GM18867 (cell line): ENCODE data around the gene VSNL1.

Source experiments
- ATAC-seq: cut with Tn5 transposase; IDR thresholded peaks from one replicate; pipeline ENCODE4 v1.9.1; 2021; ENCODE audit warnings: mild to moderate bottlenecking, moderate library complexity; ENCODE audit not compliant: unreplicated experiment

The VSNL1 gene

DNA sequence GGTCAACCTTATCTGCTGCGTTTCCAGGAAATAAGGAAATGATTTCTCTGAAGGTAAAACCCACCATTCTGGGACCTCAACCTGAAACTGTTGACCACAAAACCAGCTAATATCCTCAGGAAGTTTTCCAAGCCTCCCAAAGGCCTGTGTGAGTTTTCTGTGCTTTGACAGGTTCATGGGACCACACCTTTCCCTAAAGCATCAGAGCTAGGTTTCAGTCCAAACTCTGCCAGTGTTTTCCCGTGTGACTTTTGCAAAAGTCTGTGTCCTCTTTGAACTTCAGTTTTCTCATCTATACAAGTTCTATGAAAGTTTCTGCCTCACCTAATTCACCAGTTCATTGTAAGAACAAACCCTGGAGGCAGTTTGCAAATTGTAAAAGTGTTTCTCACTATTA, 39.8 kb downstream of the VSNL1 start:
- ATAC-seq, result no peak

DNA sequence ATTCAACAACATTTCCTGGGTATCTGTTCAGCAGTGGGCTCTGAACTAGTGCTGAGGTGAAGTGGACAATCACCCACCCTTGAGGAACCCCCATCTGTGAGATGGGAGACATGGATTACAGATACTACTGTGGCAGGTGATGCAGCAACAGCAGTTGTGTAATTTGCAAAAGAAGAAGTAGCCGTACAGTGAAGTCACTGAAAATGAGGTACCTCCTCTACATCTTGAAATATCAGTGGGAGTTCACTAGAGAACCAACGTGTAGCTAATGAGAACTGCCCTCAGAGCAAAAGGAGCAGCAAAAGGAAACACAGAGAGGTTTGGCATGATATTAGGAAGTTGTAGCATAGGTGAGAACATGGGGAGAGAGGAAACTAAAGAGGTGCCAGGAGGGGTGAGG, 41.3 kb downstream of the VSNL1 start:
- ATAC-seq, result no peak

DNA sequence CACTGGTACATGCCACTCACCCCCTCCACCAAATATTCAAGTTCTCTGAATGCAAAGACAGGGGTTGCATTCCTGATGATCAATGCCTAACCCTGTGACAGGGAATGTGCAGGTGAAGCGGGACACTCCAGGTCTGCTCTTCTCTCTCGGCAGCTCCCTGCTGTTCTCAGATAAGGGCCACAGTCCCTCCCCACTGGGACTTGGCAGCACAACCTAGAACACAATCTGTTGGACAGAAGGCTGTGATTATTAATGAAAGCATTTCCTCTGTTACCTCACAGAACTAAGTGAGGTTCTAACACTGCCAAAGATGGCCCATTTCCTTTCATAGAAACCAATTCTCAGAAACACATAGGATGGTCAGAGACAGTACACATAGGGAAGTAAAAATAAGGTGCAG, 42.7 kb downstream of the VSNL1 start:
- no peak for ATAC-seq

DNA sequence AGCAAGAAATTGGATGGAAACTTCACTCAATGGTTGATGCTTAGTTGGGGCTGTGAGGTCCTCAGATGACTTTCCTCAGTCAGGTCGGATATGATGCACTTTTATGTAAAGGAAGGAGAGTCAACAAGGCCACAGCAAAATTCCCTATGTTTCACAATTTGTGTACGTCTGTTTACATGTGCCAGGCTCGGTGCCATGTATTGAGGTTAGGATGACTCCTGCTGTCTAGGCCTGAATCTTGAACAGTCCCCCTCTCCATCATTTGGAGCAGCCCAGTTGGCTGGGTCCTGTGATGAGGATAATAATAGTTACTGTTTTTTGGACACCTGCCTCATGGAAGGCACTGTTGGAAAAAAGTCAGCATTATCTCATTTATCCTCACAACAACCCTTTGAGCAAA, 43.1 kb downstream of the VSNL1 start:
- no peak for ATAC-seq

DNA sequence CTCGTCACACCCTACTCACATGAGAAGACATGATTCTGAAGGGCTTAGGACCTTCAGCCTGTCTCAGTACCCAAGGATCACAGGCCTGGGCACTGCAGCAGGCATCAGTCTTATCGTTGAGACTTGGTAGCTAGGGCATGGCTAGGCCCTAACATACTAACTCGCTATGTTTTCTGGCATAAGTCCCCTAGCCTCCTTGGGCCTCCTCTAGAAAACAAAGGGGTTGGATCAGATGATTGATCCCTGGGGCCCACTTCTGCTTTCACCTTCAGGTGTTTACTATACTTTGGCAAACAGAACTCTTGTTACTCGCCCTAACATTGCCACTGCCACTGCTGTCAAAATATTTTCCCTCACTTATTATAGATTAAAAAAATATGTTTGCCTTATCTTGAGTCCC, 44.2 kb downstream of the VSNL1 start:
- ATAC-seq, result no peak

- no peak for ATAC-seq
These were observed 47.0 kb downstream of the VSNL1 start for GRCh38 chr2:17587469-17587868.

DNA sequence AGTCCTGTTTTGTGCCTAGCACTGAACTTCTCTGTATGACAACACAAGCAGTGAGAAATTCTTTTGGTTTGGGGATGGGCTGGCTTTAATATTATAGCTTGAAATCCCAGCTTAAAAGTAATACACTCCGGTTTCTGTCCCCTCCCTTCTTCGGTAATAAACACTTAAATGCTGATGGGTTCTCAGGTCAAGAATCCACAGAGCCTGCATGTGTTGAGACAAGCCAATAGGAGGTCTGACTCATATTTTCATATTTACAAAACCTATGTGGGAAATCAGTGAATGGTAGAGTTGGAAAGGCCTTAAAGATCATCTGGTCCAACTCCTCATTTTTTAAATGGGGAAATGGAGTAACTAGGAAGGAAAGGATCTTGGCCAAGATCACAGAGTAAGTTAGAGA, 47.5 kb downstream of the VSNL1 start:
- no peak for ATAC-seq

DNA sequence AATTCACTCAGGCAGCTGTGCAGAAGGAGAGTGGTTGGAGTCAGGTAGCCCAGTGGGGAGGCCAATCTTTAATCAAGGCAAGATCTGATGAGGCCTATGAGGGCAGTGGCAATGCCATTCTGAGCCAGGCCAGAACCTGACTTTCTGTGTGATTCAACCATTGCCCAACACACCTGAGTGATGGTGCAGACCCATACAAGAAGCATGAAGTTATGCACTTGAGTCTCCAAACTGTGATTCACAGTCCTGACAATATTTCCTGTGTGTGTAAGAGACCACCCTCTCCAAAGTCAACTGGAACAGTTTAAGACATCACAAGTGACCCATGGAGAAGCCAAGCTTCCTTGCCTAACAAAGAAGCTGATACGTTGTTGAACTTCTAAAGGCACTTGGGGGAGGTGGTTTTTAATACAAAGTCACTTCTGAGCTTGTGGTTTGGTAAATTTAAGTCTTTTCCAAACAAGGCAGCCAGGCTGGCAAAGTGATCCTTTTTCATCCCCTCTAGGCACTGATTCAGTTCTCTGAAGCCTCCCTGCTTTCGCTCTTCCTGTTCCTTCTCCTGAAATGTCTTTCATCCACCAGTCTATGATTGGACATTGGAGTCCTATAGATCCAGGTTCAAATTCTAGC, 49.0 kb downstream of the VSNL1 start:
- ATAC-seq, result no peak

DNA sequence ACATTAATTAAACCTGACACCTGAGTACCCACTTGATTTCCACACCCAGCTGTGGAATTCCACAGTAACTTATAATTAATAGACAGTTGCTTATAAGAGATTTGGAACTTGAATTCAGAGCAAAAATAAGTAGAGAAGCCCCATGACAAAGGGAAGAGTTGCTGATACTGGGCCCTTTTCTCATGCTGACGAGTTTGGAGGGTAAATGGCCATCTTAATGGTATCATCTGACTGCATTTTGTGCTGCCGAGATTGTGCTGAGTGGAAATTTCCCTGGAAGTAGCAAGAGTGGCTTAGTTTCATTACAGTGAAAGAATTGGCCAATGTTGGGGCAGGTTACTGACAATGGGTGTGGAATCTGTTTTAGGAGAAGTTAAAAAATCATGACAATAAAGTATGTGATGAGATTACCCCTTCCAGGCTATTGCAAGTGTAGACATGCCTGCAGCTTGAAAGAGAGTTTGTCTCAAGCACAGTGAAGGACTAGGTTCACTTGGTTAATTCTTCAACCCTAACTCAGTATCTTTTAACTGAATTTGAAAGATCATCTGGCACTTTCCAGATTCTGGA, 49.9 kb downstream of the VSNL1 start:
- ATAC-seq, result no peak

GRCh38 chr2:17591846-17592245, 51.4 kb downstream of the VSNL1 start:
- ATAC-seq, result no peak

DNA sequence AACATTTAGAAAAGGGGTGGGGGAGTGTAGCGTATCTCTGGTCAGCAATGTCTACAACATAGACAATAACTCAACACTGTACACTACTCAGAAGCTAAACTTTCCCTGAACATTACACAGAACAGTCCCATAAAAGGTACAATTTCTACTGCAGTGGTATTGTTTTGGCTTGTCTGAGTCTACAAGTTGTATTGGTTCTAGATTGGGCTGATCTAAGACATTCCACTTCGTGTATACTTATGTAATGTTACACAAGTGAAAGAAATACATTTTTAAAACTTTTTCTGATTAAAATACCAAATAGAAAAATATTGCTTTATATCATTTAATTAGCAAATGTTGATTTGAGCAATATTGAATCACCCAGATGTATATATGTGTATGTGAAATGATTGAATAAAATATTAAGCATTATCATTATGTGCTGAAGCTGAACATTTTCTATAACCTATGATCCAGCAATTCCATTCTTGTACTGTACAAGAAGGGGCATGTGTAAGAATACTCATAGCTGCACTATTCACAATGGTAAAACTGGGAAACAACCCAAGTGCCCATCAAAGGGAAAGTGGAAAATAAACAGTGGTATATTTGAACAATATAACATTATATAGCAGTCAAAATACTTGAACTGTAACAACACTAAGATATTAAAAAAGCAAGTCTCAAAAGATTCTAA, 52.4 kb downstream of the VSNL1 start:
- no peak for ATAC-seq

DNA sequence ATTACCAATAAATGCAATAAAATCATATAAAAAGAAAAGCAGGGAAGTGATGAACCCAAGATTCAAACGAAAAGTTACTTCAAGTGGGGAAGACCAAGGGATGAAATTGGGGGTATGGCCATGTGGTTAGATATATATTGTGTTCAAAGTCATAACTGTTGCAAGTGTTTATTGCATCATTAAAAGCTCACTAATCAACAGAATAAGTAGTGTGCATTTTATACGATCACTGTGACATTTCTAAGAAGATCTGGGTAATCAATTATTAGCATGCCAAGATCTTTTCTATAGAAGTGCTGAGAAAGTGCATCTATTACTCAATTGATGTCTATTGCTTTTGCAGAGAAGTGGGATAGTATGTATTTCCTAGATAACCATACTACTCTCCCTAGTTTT, 52.9 kb downstream of the VSNL1 start:
- ATAC-seq, result no peak

GRCh38 chr2:17593841-17594491, 53.5 kb downstream of the VSNL1 start:
- ATAC-seq, result no peak

GRCh38 chr2:17594533-17595401, 54.3 kb downstream of the VSNL1 start:
- ATAC-seq, result no peak

DNA sequence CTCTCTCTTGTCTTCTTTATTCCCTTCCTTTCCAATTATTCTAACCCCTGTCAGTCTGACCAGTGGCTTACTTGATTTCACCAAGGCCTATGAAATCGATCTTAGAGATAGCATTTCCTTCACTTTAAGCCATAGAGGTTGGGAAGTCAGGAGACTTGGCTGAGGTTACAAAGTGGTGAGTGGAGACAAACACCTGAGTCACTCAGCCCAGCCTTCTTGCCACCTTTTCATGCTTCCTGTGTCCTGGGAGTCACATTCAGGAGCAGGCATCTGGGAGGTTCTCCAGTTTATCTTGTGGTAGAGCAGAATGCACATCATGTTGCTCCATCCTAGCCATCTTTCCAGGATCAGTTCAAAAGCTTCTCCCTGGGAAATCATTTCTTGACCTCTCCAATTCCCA, 59.1 kb downstream of the VSNL1 start:
- ATAC-seq, result no peak

- no peak for ATAC-seq
These were observed 60.2 kb downstream of the VSNL1 start for GRCh38 chr2:17600556-17601204.

DNA sequence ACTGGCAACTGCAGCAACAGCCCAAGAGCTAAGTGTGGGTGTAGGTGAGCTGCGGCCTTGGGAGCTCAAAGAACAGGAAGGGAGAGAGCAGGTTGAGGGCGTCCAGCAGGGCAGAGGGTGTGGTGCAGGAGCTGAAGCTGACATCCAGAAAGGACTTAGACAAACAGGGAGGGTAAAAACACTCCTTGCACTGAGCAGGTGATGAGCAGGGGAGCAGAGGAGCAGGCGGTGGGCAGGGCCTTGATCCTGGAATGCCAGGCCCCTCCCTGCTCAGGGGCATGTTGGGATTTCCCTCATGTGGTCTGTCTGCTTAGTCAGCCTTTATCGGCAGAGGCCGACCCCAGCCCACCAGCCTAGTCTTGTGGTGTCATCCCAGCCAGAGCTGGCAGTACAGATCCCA, 63.6 kb downstream of the VSNL1 start:
- ATAC-seq, result no peak

DNA sequence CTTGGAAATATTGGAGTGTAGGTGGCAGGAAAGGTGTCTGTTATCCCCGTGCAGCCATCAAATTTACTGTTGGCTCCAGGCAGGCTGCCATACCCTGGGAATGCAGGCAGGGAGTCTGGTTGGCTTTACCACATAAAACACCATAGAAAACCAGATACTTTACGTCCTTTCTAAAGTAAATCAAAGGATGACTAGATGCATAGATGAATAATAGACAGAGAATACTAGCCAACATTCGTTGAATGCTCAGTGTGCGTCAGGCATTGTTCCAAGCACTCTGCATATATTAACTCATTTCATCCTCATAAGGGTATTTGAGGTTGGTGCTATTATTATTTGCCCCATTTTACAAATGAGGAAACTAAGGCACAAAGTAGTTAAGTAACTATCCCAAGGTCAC, 65.2 kb downstream of the VSNL1 start:
- no peak for ATAC-seq

DNA sequence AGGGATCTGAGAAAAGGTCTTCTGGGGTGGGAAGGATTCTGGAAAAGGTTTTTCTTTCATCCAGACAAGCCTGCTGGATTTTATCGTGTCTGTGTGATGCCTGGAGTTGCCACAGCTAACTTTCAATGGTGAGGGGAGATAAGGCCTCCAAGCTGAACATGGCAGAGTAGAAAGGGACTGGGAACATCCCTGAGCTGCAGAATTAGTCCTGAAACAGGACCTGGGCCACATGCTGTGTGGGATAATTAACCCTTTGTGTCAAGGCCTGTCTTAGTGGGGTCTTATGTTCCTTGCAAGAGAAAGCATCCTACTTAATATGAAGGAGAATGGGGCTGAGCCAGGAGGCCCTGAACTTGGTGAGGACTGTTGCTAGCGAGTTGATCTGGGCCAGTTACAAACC, 66.4 kb downstream of the VSNL1 start:
- no peak for ATAC-seq

DNA sequence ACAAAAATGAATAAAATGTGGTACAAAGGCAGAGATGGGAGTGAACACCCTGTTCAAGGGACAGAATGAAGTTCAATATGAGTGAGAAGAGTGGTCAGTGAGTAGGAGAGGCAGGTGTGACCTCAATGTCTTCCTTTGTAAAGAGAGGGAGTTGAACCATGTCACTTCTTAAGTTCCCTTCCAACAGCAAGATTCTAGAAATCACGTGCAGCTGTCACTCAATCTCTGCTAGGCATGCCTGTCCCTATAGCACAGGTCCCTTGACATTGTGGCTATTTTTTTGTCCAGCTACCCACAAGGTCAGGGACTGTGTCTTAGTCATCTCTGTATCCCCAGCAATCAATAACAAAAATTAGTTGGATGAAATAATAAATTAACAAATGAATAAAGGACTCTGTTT, 66.9 kb downstream of the VSNL1 start:
- no peak for ATAC-seq

- no peak for ATAC-seq
These were observed 67.8 kb downstream of the VSNL1 start for GRCh38 chr2:17608251-17608650.
